ENCODE results near the gene DGKG.

The DGKG gene

DNA sequence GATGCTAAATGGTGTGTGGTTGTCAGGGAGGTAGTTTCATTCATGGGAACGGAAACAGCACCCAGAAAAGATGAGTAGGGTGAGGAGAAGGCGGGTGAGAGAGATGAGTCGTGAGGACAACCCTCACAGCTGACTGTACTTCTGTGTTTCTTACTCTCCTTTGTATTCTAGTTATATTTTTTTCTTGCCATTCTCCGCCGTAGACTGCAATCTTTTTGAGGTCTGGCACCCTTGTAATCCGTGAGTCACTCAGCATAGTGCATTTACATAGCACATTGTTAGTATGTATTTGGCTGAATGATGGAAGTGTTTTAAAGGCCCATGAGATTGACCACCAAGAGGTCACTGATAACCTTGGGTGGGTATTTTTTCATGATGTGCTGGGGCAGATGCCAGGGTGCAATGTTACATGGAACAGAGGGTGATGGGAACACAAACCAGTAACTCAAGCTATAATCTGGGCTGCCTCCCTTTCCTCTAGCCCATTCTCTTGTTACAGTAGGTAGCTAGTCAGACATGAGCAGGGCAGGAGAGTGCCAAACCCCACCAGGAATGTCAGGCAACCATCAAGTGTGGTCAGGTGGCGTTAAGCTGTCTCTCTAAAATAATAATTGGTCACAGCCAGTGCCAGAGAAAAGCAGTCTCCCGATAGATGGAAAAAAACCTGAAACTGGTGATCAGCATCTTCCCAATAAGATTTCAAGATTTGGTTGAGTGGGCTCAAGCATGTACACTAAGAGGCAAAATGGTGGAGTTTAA lies 18.8 kb upstream of the DGKG start:
- no peak overlapping the region for H3K4me3 ChIP-seq (ENCODE audit: low read length, poor library complexity, severe bottlenecking)
- no peak overlapping the region for H3K9ac ChIP-seq (ENCODE audit: low read depth, low read length, poor library complexity, severe bottlenecking)
- no peaks in the 10 kb centered on the region for H3K4me1 ChIP-seq (ENCODE audit: insufficient read depth, low read length, poor library complexity, severe bottlenecking)
- H3K9me3 ChIP-seq (ENCODE audit: insufficient read depth, low read depth, low read length) = peaks cover 10% of the 10 kb centered on the region; the same call in 1 of the 2 replicates
- H4K20me1 ChIP-seq (ENCODE audit: insufficient read depth, low read length, poor library complexity, severe bottlenecking) = no peaks in the 10 kb centered on the region
- TF ChIP-seq EZH2phosphoT487 (IDR thresholded peaks at IDR 0.05; ENCODE audit: borderline replicate concordance) = no peak
- TF ChIP-seq CTCF (conservative IDR thresholded peaks at IDR 0.05; ENCODE audit: low read length) = no peak
- H3K27me3 ChIP-seq (ENCODE audit: insufficient read depth, low read length, poor library complexity, severe bottlenecking) = no peaks in the 10 kb centered on the region
- no peak overlapping the region for H3K4me2 ChIP-seq (ENCODE audit: low read depth, low read length, poor library complexity, severe bottlenecking)
- no peaks in the 10 kb centered on the region for H3K79me2 ChIP-seq (ENCODE audit: insufficient read depth, low read length)
- H2AFZ ChIP-seq (ENCODE audit: low read length) = no peak overlapping the region
- H3F3A ChIP-seq (ENCODE audit: low read depth) = no peaks in the 10 kb centered on the region
- H3K9me2 ChIP-seq (replicated peaks; ENCODE audit: low read depth, low read length) = no peaks in the 10 kb centered on the region
- no peaks in the 10 kb centered on the region for H3K36me3 ChIP-seq (ENCODE audit: insufficient read depth, low read length)

GRCh38 chr3:186375443-186375842 lies 13.4 kb upstream of the DGKG start:
- no peak overlapping the region for H3K4me3 ChIP-seq (ENCODE audit: low read length, poor library complexity, severe bottlenecking)

GRCh38 chr3:186374376-186374775 lies 12.3 kb upstream of the DGKG start:
- TF ChIP-seq CTCF (conservative IDR thresholded peaks at IDR 0.05; ENCODE audit: low read length) (no peak), EZH2phosphoT487 (IDR thresholded peaks at IDR 0.05; ENCODE audit: borderline replicate concordance) (no peak)
- no peak overlapping the region for H3K9ac ChIP-seq (ENCODE audit: low read depth, low read length, poor library complexity, severe bottlenecking)
- H3K4me2 ChIP-seq (ENCODE audit: low read depth, low read length, poor library complexity, severe bottlenecking) = no peak overlapping the region
- no peaks in the 10 kb centered on the region for H3F3A ChIP-seq (ENCODE audit: low read depth)
- H2AFZ ChIP-seq (ENCODE audit: low read length) = no peak overlapping the region
- H3K4me3 ChIP-seq (ENCODE audit: low read length, poor library complexity, severe bottlenecking) = no peak overlapping the region
- H3K4me1 ChIP-seq (ENCODE audit: insufficient read depth, low read length, poor library complexity, severe bottlenecking) = no peaks in the 10 kb centered on the region
- no peaks in the 10 kb centered on the region for H3K79me2 ChIP-seq (ENCODE audit: insufficient read depth, low read length)
- no peaks in the 10 kb centered on the region for H3K9me2 ChIP-seq (replicated peaks; ENCODE audit: low read depth, low read length)
- H3K9me3 ChIP-seq (ENCODE audit: insufficient read depth, low read depth, low read length) = peaks cover 10% of the 10 kb centered on the region; the same call in 1 of the 2 replicates
- no peaks in the 10 kb centered on the region for H4K20me1 ChIP-seq (ENCODE audit: insufficient read depth, low read length, poor library complexity, severe bottlenecking)
- no peaks in the 10 kb centered on the region for H3K36me3 ChIP-seq (ENCODE audit: insufficient read depth, low read length)
- no peaks in the 10 kb centered on the region for H3K27me3 ChIP-seq (ENCODE audit: insufficient read depth, low read length, poor library complexity, severe bottlenecking)

More at GRCh38 chr3:186375443-186375842, 13.4 kb upstream of the DGKG start:
- H3K9me3 ChIP-seq (ENCODE audit: insufficient read depth, low read depth, low read length) = peaks cover 10% of the 10 kb centered on the region; the same call in 1 of the 2 replicates
- H3K4me1 ChIP-seq (ENCODE audit: insufficient read depth, low read length, poor library complexity, severe bottlenecking) = no peaks in the 10 kb centered on the region
- no peaks in the 10 kb centered on the region for H3F3A ChIP-seq (ENCODE audit: low read depth)
- no peak for TF ChIP-seq EZH2phosphoT487 (IDR thresholded peaks at IDR 0.05; ENCODE audit: borderline replicate concordance)
- no peak for TF ChIP-seq CTCF (conservative IDR thresholded peaks at IDR 0.05; ENCODE audit: low read length)
- no peaks in the 10 kb centered on the region for H3K36me3 ChIP-seq (ENCODE audit: insufficient read depth, low read length)
- no peaks in the 10 kb centered on the region for H3K9me2 ChIP-seq (replicated peaks; ENCODE audit: low read depth, low read length)
- no peaks in the 10 kb centered on the region for H4K20me1 ChIP-seq (ENCODE audit: insufficient read depth, low read length, poor library complexity, severe bottlenecking)
- no peak overlapping the region for H3K4me2 ChIP-seq (ENCODE audit: low read depth, low read length, poor library complexity, severe bottlenecking)
- no peak overlapping the region for H3K9ac ChIP-seq (ENCODE audit: low read depth, low read length, poor library complexity, severe bottlenecking)
- no peaks in the 10 kb centered on the region for H3K79me2 ChIP-seq (ENCODE audit: insufficient read depth, low read length)
- H2AFZ ChIP-seq (ENCODE audit: low read length) = no peak overlapping the region
- no peaks in the 10 kb centered on the region for H3K27me3 ChIP-seq (ENCODE audit: insufficient read depth, low read length, poor library complexity, severe bottlenecking)
